Uterus (tissue), 4 donors: Measurements from ENCODE around the gene SHH. TPM values are rescaled to one million over a fixed set of nuclear protein-coding genes. Genes with fewer than 3 reads are reported as not detected.
"Not testable (repeated sequence)": the region's sequence is repeated elsewhere in the genome, so short reads cannot be mapped to it uniquely, and the experiment has no call there.

ENCODE experiments used
- DNase-seq, 2 donors: peaks; one replicate each; pipeline ENCODE4 v3.0.0-alpha.2; 2019 to 2020
- H3K27ac ChIP-seq, 2 donors: fragments of 200-600 bp; sonication (generic); 1 replicate in 1 of 2; 2 replicates in 1 of 2; pipeline ENCODE4 v1.5.1; 2016 to 2018
- H3K27me3 ChIP-seq, 2 donors: fragments of 200-600 bp; sonication (generic); one replicate each; pipeline ENCODE4 v1.5.1; 2018 to 2019; ENCODE audit warnings: control low read depth in 1 of 2
- H3K36me3 ChIP-seq, 2 donors: fragments of 200-600 bp; sonication (generic); one replicate each; pipeline ENCODE4 v1.5.1; 2019; ENCODE audit warnings: control low read depth in 1 of 2
- H3K4me1 ChIP-seq, 2 donors: fragments of 200-600 bp; sonication (generic); one replicate each; pipeline ENCODE4 v1.5.1; 2018 to 2019; ENCODE audit warnings: control low read depth in 1 of 2
- H3K4me3 ChIP-seq, 2 donors: fragments of 200-600 bp; sonication (generic); 1 replicate in 1 of 2; 2 replicates in 1 of 2; pipeline ENCODE4 v1.5.1; 2018 to 2019; ENCODE audit warnings: mild to moderate bottlenecking in 1 of 2
- H3K9me3 ChIP-seq, 2 donors: fragments of 200-600 bp; sonication (generic); one replicate each; pipeline ENCODE4 v1.5.1; 2019; ENCODE audit warnings: control low read depth in 1 of 2
- CTCF ChIP-seq, 4 experiments: fragments of 200-600 bp in 2 of 4; fragments of 450-650 bp in 2 of 4; sonication (generic) in 2 of 4; IDR thresholded peaks; one replicate each; pipeline ENCODE4 v1.5.1; 2016 to 2019; ENCODE audit warnings: antibody characterized with exemption in 4 of 4, mild to moderate bottlenecking in 2 of 4, moderate library complexity in 1 of 4
- POLR2A ChIP-seq, 2 donors: fragments of 450-650 bp; IDR thresholded peaks; one replicate each; pipeline ENCODE4 v1.6.1; 2016; ENCODE audit warnings: antibody characterized with exemption in 2 of 2, mild to moderate bottlenecking in 1 of 2, moderate library complexity in 1 of 2
- intact Hi-C: fragments of 100-400 bp; cut with DNase I; formaldehyde crosslinking; loops from one replicate; pipeline ENCODE4 v1.15.1; 2023; ENCODE audit warnings: low total_unique reads
- total RNA-seq, 4 donors: library from RNA; depleted of rRNA in 3 of 4; stranded (reverse); fragments of >200 nt in 3 of 4; gene quantifications; one replicate each; pipeline versions ENCODE4 v1.1.0 to v1.2.4, GENCODE V29; 2014 to 2023
- donor health status: DM: yes; HTN: yes; CAD: no.

SHH gene
- total RNA-seq, 4 donors from 2014 or later, result 0.62 TPM; not detected in 3

DNA sequence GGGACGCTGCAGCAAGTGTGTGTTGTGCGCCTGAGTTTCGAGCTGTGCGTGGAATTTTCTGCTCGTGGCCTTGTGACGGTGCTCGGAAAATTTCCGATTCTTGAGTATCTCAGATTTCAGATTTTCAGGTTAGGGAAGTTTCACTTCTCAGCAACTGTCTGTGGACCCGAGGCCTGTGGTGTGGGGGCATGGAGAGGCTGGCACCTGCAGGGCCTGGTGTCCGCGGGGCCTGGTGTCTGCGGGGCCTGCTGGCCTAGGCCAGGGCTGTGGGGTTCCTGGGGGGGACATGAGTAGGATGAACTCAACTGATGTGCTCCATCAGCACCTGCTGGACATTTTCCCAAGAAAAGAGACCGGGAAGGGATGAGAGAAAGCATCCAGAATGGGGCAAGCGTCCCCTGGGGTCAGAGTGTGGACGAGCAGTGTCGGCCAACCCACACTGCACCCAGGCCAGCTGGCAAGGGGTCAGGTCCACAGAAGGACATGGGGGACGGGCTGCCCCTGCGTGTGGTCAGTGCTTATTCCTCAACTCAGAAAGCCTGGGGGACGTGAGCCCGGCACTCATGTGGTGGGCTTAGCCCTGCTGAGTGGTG lies 31.3 kb upstream of the SHH start:
- Histone ChIP-seq H3K27me3 (no peaks in the 10 kb centered on the region), H3K36me3 (no peaks in the 10 kb centered on the region), H3K27ac (no peak overlapping the region), H3K4me3 (no peak overlapping the region), H3K9me3 (no peaks in the 10 kb centered on the region), H3K4me1 (no peaks in the 10 kb centered on the region)
- DNase-seq, result no peak
- intact Hi-C loops, result no loop called here
- TF ChIP-seq POLR2A (IDR thresholded peaks at IDR 0.05) (no peak), CTCF (IDR thresholded peaks at IDR 0.05) (no peak)

DNA sequence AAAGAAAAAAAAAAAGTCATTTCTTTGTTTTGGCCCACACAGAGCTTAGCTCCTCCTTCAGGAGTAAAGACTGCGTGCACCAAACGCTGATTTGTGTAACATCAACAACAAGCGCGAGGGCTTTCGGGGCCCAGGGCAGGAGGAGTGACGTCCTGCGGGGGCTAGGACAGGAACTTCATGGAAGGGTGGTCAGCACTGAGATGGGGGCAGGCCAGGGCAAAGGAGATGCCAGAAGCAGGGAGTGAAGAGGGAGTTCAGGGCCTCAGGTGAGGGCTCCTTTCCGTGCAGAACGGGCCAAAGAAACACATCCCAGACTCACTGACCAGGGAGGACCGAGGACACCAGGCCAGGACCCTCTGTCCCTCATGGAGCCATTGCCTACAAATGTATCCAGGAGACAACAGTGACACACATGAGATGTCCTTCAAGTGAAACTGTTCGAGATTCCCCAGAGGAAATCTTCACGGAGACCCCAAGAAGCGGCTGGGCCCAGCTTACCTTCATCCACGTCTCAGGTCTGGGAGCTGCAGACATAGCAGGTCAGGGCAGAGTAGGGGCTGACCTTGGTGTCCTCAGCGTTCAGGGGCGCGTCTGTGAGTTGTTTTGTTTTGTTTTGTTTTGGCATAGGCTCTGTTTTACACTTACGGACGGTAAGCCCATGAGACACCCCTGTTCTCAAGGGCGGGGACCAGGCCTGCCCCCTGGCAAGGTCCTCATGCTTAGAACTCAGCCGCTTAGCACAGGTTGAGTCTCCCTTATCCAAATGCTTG lies 30.4 kb upstream of the SHH start:
- Histone ChIP-seq H3K36me3 (no peaks in the 10 kb centered on the region), H3K4me3 (no peak overlapping the region), H3K27ac (no peak overlapping the region), H3K9me3 (no peaks in the 10 kb centered on the region), H3K4me1 (no peaks in the 10 kb centered on the region), H3K27me3 (no peaks in the 10 kb centered on the region)
- intact Hi-C loops, result no loop called here
- TF ChIP-seq POLR2A (IDR thresholded peaks at IDR 0.05), result no peak
- no peak for TF ChIP-seq CTCF (IDR thresholded peaks at IDR 0.05)
- no peak for DNase-seq

DNA sequence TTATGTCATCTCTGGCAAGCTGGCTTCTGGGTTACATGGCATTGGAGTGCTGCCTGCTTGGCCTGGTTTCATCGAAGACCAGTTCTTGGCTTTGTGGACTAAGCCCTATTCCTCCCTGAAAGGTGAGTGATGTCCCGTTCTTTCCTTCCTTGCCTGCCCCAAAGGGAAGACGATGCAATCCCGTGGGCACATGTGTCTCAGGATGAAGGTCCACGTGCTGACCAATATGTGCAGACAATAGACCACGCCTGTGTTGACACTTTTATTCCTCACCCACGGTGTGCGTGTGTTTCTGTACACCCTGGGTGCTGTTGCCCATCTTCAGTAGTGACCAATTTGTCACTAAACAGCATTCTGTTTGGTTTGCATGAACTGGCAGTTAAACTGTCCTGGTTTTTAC lies 28.6 kb upstream of the SHH start:
- H3K36me3 ChIP-seq, result no peaks in the 10 kb centered on the region
- H3K27me3 ChIP-seq, result no peaks in the 10 kb centered on the region
- H3K4me3 ChIP-seq, result no peak overlapping the region
- no peak overlapping the region for H3K27ac ChIP-seq
- no peaks in the 10 kb centered on the region for H3K4me1 ChIP-seq
- no peak for TF ChIP-seq POLR2A (IDR thresholded peaks at IDR 0.05)
- no peak for TF ChIP-seq CTCF (IDR thresholded peaks at IDR 0.05)
- no peak for DNase-seq
- intact Hi-C loops, result no loop called here
- no peaks in the 10 kb centered on the region for H3K9me3 ChIP-seq

DNA sequence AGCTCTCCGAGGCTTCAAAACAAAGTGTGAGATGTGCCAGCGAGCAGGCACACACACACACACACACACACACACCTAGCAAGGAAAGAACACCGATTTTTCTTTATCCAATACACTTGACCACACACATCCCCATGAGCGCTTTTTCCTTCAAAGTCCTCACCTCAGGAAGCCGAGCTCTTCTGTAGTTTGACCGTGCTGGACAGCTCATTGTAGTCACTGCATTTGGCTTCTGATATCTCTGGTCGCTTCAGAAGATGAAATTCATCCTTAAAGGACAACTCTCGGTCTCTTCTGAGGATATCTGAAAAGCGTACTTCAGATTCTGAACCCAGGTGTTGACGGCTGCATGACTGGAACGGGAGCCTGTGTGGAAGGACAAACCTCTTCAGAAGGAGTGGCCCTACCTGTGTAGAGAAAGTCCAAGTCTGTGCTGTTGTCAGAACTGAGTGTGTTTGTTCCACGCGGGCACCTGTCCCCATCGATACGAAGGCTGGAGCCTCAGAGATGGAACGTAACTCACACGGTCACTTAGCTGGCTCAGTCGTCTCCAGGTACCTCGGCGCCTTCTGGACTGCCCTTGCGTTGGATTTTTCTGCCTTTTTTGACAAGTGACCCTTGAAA lies 28.1 kb upstream of the SHH start:
- no peak overlapping the region for H3K27ac ChIP-seq
- intact Hi-C loops, result no loop called here
- H3K36me3 ChIP-seq, result no peaks in the 10 kb centered on the region
- no peaks in the 10 kb centered on the region for H3K9me3 ChIP-seq
- H3K27me3 ChIP-seq, result no peaks in the 10 kb centered on the region
- TF ChIP-seq CTCF (IDR thresholded peaks at IDR 0.05), result no peak
- no peak for TF ChIP-seq POLR2A (IDR thresholded peaks at IDR 0.05)
- no peak for DNase-seq
- H3K4me1 ChIP-seq, result no peaks in the 10 kb centered on the region
- H3K4me3 ChIP-seq, result no peak overlapping the region

GRCh38 chr7:155839461-155839860 lies 27.2 kb upstream of the SHH start:
- Histone ChIP-seq H3K4me3 (no peak overlapping the region), H3K27me3 (no peaks in the 10 kb centered on the region), H3K27ac (no peak overlapping the region), H3K9me3 (no peaks in the 10 kb centered on the region), H3K36me3 (no peaks in the 10 kb centered on the region), H3K4me1 (no peaks in the 10 kb centered on the region)
- no peak for DNase-seq
- TF ChIP-seq POLR2A (IDR thresholded peaks at IDR 0.05) (no peak), CTCF (IDR thresholded peaks at IDR 0.05) (no peak)
- intact Hi-C loops, result no loop called here

GRCh38 chr7:155838312-155838711 lies 26.0 kb upstream of the SHH start:
- H3K9me3 ChIP-seq, DNase-seq, H3K27ac ChIP-seq, H3K36me3 ChIP-seq, intact Hi-C loops, H3K4me1 ChIP-seq, H3K4me3 ChIP-seq, H3K27me3 ChIP-seq: not testable (repeated sequence)
